ENCODE measurements around the gene TOB1. TPM values are rescaled to one million over a fixed set of nuclear protein-coding genes. Genes with fewer than 3 reads are reported as not detected.
"Not testable (repeated sequence)": the region's sequence is repeated elsewhere in the genome, so short reads cannot be mapped to it uniquely, and the experiment has no call there.

The TOB1 gene
- polyA plus RNA-seq, 1 donor from 2014 or later = 8.2 TPM

DNA sequence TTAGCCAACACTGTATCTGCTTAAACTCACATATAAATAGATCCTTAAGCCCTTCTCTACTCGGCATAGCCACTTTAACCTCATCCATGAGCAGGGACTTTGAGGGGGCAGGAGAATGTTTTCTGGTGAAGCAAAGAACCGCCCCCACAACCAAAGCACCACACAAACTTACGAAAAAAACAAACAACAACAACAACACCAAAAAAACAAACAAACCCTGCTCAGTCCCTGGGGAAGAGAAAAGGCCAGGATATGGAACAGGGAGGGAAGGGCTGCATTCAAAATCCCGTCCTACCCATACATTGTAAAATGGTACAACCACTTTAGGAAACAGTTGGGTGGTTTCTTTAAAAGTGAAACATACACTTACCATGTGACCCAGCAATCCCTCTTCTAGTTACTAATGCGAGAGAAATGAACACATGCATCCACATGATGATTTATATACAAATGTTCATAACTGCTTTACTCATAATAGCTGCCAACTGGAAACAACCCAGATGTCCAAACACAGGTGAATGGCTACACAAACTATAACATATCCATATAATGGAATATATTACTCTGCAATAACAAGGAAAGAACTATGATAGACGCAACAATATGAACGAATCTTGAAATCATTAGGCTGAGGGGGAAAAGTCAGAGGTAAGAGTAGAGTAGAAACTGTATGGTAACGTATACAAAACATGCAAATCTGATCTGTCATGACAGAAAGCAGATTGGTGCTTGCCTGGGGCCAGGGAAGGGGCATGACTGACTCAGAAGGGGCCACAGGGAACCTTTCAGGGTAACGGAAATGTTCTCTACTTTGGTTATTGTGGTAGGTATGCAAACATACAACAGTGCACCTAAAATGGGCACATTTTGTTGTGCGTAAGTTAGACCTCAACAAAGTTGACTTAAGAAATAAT, 37.7 kb upstream of the TOB1 start:
- peaks cover 5 to 14% (median 8%) of the 10 kb centered on the region in 3 donors for H3K4me1 Mint-ChIP-seq
- H3K27me3 Mint-ChIP-seq = peaks cover 5% of the 10 kb centered on the region
- H3K4me3 Mint-ChIP-seq = peak overlapping the region in 2 of 4 donors; percentile 68 to 71
- no peaks in the 10 kb centered on the region for H3K9me3 Mint-ChIP-seq
- H3K27ac Mint-ChIP-seq = peak overlapping the region in 1 of 3 donors; percentile 8
- peaks cover 1% of the 10 kb centered on the region for H3K36me3 Mint-ChIP-seq

DNA sequence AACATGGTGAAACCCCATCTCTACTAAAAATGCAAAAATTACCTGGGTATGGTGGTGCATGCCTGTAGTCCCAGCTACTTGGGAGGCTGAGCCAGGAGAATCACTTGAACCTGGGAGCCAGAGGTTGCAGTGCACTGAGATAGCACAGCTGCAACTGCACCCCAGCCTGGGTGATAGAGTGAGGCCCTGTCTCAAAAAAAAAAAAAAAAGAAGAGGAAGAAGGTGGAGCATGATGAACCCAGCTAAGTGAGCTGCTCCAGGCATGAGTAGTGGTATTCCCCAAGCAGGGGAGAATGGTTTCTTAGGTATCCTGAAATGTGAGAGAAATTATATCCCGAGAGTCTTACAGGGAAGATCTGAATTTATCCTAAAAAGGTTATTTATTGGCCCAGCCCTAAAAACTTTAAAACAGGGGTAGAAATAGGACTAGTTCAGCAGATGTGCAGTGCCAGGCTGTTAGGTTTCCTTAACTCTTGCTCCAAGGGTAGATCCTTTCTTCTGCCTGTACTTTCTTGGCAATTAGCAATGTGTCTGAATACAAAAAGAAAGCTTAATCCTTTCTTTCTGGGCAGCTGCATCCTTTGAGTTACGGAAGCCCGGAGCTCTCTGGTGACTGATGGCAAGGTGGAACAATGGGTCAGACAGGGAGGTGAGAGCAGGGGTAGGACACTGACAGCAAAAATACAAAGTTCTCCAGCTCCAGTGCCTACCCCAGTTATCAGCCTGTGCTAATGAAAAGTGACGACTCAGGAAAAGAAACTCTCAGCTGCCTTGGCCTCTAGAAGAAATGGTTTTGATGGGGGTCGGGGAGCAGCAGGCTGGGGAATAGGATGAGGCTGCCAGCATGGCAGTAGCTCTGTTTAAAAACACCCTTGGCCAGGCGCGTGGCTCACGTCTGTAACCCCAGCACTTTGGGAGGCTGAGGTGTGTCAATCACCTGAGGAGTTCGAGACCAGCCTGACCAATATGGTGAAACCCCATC, 36.5 kb upstream of the TOB1 start:
- Mint-ChIP-seq H3K27ac (peak overlapping the region in 1 of 3 donors; percentile 73), H3K4me1 (peaks cover 5 to 13% (median 8%) of the 10 kb centered on the region in 3 donors), H3K9me3 (no peaks in the 10 kb centered on the region), H3K36me3 (peaks cover 1% of the 10 kb centered on the region), H3K27me3 (peaks cover 2% of the 10 kb centered on the region), H3K4me3 (peak overlapping the region in 1 of 4 donors; percentile 68)

DNA sequence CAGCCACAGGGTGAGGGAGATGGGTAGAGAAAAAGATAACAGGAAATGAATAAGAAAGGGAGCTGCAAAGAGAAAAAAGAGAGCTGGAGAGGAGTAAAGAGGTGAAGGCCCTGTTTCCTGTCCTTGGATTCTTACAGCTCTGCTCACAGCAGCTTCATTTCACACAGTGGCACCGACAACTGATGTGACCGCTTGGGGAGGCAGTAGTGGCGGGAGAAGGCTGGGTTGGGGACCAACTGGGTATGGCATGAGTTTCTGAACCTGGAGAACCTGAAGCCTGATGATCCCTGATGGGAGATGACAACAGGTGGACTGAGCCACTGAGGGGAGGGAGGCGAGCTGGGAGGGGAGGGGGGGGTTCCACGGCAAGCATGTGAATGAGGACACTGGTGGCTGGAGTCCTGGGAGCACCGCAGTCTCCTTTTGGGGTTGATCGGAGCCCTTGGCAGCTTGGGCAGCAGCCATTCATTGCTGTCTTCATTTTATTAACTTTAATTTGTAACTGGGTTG, 34.3 kb upstream of the TOB1 start:
- peaks cover 5 to 12% (median 8%) of the 10 kb centered on the region in 3 donors for H3K4me1 Mint-ChIP-seq
- H3K4me3 Mint-ChIP-seq = no peak overlapping the region

DNA sequence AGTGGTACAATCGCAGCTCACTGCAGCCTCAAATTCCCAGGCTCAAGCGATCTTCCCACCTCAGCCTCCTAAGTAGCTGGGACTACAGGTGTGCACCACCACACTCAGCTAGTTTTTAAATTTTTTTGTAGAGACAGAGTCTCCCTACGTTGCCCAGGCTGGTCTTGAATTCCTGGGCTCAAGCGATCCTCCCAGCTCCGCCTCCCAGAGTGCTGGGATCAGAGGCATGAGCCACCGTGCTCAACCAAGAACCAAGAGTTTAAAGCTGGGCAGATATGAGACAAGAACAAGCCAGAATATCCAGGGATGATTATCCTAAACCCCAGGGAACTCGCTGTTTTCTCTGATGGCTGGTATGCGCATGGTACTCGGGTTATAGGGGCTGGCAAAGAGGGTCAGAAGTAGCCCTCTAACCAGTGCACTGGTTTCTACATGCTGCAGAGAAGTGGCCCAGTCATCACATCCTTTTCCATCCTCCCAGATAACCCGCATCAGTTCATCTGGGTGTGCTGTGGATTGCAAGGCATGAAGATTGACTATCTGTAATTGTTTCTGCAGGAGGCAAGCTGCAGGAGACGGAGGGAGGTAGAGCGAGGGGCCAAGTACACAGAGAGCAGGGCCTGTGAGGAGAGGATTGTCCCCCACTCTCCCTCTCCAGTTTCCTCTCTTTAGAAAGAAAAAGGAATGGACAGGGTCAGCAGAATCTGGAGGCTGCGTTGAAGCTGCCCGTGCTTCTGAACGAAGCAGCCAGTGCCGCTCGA, 33.6 kb upstream of the TOB1 start:
- peaks cover 3% of the 10 kb centered on the region for H3K36me3 Mint-ChIP-seq
- no peak overlapping the region for H3K27ac Mint-ChIP-seq
- H3K4me1 Mint-ChIP-seq = peaks cover 5 to 12% (median 8%) of the 10 kb centered on the region in 3 donors
- H3K27me3 Mint-ChIP-seq = peaks cover 3% of the 10 kb centered on the region
- no peaks in the 10 kb centered on the region for H3K9me3 Mint-ChIP-seq
- H3K4me3 Mint-ChIP-seq = no peak overlapping the region

More for the DNA sequence above, 34.3 kb upstream of the TOB1 start:
- H3K36me3 Mint-ChIP-seq = peaks cover 3% of the 10 kb centered on the region
- peaks cover 3% of the 10 kb centered on the region for H3K27me3 Mint-ChIP-seq
- H3K9me3 Mint-ChIP-seq = no peaks in the 10 kb centered on the region
- no peak overlapping the region for H3K27ac Mint-ChIP-seq

DNA sequence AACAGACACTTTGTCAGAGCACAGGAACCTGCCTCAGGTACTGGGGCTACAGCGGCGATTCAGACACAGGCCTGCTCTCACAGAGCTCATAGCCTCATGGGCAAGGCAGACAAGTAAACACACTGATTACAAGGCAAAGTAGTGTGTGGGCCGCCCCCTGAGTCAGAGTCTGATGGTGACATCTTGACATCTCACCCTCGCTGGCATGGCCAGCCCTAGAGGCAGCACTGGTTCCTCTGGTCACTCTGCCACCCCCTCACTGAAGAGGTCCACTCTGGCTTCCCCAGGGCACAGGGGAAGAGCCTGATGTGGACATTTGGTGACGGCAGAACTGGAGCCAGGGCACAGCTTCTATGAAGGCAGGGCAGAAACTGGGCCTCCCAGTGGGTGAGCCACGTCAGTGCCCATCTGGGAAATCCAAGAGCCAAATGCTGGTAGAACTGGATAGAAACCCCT, 32.9 kb upstream of the TOB1 start:
- H3K27ac Mint-ChIP-seq = no peak overlapping the region
- H3K36me3 Mint-ChIP-seq = peaks cover 3% of the 10 kb centered on the region
- H3K4me1 Mint-ChIP-seq = peaks cover 4 to 10% (median 5%) of the 10 kb centered on the region in 3 donors
- H3K27me3 Mint-ChIP-seq = peaks cover 3% of the 10 kb centered on the region
- H3K9me3 Mint-ChIP-seq = no peaks in the 10 kb centered on the region
- no peak overlapping the region for H3K4me3 Mint-ChIP-seq

DNA sequence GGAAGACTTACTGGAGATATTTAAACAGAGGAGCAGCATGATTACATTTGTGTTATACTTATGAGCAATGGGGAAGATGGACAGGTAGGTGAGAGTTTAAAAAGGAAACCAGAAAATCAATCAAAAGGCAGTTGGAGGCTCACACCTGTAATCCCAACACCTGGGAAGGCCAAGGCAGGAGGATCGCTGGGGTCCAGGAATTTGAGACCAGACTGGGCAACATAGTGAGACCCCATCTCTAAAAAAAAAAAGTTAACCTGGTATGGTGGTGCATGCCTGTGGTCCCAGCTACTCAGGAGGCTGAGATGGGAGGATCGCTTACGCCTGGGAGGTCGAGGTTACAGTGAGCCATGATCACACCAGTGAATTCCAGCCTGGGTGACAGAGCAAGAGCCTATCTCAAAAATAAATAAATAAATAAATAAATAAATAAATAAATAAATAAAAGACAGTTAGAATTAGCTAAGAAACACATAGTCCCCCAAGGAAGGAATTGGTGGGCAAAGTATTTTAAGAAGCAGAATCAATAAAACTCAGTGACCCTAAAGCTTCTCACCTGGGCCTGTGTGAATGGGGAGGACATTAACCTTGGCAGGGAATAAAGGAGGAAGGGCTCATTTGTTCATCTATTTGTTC, 32.3 kb upstream of the TOB1 start:
- Mint-ChIP-seq H3K9me3 (no peaks in the 10 kb centered on the region), H3K36me3 (peaks cover 3% of the 10 kb centered on the region), H3K4me3 (no peak overlapping the region), H3K27me3 (peaks cover 3% of the 10 kb centered on the region), H3K4me1 (peaks cover 0 to 4% (median 0%) of the 10 kb centered on the region in 3 donors), H3K27ac (no peak overlapping the region)

DNA sequence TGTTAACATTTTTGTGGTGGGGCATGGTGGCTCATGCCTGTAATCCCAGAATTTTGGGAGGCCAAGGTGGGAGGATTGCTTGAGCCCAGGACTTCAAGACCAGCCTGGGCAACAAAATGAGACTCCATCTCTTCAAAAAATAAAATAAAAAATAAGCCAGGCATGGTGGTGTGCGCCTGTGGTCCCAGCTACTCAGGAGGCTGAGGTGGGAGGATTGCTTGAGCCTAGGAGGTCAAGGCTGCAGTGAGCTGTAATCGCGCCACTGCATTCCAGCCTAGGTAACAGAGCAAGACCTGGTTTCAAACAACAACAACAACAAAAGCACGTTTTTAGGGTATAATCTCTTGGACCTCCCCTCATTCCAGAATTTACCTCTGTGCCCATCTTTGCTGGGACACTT, 28.4 kb upstream of the TOB1 start:
- H3K36me3 Mint-ChIP-seq, H3K4me1 Mint-ChIP-seq, H3K27ac Mint-ChIP-seq, H3K27me3 Mint-ChIP-seq, H3K9me3 Mint-ChIP-seq, H3K4me3 Mint-ChIP-seq: not testable (repeated sequence)

DNA sequence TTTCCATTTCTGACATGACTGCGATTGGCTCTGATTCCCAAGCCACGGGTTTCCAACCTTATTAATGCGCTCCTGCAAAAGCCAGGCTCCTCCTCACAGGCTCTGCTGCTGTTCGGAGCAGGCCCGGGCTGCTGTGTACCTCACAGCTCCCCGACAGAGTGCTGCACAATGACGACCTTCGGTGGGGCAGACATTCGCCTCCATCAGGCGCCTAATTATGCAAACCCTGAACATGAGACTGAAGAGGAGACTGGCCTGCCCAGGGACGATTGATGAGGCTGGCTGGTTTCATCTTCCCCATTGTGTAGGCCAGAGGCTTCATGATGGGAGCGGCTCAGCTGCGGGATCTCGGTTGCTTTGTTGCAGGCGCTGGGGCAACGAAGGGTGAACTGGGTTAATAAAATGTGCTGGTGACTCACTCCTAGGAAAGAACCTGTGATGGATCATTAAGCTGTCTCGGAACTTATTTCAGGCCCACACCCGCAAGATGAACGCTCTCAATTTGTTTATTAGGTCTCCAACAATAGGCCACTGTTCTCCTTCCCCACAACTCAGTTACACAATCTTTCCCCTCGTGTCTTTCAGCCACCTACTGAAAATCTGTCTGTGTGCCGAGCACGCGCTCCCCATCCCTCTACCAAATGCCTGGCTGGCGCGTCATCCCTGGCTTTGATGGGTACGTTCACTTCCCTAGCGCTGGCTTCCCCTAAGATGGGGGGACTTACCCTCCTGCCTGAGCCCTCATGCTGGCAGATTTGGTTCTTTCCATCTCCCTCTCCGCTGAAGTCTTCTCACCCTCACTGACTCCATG, 27.2 kb upstream of the TOB1 start:
- Mint-ChIP-seq H3K36me3 (peaks cover 4% of the 10 kb centered on the region), H3K4me1 (no peaks in the 10 kb centered on the region), H3K27ac (no peak overlapping the region), H3K4me3 (peak overlapping the region in 1 of 4 donors; percentile 17), H3K9me3 (no peaks in the 10 kb centered on the region), H3K27me3 (peaks cover 1% of the 10 kb centered on the region)

DNA sequence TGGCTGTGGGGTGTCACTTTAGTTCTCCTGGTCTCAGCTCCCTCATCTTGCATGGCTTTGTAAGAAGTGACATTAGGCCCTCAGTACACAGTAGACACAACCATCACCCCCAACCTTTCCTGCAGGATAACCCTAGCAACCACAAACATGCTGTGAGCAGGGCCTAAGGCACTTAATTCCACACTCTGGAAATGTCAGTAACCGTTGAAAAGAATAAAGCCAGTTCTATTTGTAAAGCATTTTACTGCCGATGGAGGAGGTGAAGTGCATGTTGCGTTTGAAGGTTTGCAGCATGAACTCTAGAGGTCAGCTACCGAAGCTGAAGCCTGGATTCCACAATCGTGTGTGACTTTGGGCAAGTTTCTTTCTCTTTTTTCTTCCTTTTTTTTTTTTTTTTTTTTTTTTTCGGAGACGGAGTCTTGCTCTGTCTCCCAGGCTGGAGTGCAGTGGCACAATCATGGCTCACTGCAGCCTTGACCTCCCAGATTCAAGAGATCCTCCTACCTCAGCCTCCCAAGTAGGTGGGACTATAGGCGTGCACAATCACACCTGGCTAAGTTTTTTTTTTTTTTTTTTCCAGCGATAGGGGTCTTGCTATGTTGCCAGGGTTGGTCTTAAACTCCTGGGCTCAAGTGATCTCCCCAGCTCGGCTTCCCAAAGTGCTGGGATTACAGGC, 26.1 kb upstream of the TOB1 start:
- no peaks in the 10 kb centered on the region for H3K9me3 Mint-ChIP-seq
- no peak overlapping the region for H3K27ac Mint-ChIP-seq
- no peak overlapping the region for H3K4me3 Mint-ChIP-seq
- H3K27me3 Mint-ChIP-seq = peaks cover 1% of the 10 kb centered on the region
- peaks cover 4% of the 10 kb centered on the region for H3K36me3 Mint-ChIP-seq
- H3K4me1 Mint-ChIP-seq = no peaks in the 10 kb centered on the region

DNA sequence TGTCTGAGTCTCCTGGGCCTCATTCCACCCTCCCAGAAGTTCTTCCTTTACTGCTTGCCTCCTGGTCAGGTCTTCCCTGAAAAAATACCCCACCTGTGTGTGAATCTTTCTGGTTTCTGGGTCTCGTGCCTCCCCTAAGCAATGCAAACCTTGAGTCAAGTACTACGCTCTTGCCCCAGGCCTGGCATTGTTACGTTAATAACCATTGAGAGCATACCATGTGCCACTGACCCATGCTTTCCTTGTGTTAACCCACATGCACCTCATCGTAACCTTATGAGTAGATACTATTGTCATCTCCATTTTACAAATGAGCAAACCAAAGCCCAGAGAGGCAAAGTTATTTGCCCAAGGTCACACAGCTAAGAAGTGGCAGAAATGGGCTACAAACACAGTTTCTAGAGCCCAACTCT, 25.4 kb upstream of the TOB1 start:
- Mint-ChIP-seq H3K4me3 (no peak overlapping the region), H3K27ac (no peak overlapping the region), H3K36me3 (peaks cover 4% of the 10 kb centered on the region), H3K9me3 (no peaks in the 10 kb centered on the region), H3K4me1 (no peaks in the 10 kb centered on the region), H3K27me3 (no peaks in the 10 kb centered on the region)

DNA sequence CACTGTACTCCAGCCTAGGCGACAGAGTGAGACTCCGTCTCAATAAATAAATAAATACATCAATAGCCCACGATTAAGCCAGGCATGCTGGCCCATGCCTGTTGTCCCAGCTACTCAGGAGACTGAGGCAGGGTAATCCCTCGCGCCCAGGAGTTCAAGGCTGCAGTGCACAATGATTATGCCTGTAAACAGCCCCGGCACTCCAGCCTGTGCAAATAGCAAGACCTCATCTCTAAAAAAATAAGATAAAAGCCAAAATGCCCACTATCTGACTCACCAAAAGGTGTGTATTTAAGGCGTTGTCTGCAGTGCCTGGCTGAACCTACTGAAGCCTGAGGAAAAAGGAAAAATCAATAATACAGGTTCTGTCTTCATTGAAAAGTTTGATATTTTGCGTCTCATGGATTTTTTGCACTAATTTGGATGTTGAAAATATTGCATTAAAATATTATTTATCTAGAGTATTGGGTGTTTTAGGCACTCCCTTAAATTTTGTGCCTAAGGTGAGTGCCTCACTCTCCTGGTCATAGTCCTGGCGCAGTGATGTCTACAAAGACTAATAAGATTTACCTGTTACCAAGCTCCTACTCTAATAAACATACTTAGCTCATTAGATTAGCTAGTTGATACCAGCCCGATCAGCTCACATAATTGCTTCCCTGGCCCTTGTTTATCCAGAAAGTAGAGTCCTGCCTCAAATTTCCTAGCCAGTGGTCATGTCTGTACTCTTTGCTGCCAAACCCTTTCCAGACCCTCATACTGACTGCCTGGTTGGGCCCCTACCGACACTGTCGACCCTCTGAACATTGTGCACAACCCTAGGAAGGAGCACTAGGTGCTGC, 24.7 kb upstream of the TOB1 start:
- H3K27me3 Mint-ChIP-seq = no peaks in the 10 kb centered on the region
- H3K4me1 Mint-ChIP-seq = no peaks in the 10 kb centered on the region
- H3K9me3 Mint-ChIP-seq = no peaks in the 10 kb centered on the region
- H3K4me3 Mint-ChIP-seq = no peak overlapping the region
- peaks cover 4% of the 10 kb centered on the region for H3K36me3 Mint-ChIP-seq
- no peak overlapping the region for H3K27ac Mint-ChIP-seq

DNA sequence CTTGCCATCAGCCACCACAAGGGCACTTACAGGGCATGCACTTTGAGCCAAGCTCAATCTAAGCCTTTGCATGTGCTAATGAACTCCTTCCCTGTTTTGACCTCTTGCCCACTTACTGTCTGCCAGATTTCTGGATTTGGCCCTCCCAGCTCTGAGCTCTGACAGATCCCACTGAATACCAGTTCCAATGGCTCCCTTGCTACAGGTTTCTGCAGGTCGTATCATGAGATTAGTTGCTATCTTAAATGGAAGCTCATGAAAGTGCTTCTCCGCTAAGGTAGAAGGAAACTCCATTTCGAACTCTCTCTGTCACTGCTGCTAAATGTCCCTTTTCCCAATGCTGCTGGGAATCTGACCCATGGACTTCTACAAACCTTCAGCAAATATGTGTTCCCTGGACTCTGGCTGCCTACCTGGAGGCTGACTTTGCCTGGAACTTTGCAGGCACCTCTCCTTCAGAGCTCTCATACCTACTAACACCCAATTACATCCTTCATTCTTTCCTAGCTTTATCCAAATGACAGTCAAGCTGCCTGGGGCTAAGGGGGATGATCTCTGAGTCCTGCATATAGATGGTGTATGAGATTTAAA, 23.5 kb upstream of the TOB1 start:
- Mint-ChIP-seq H3K4me3 (no peak overlapping the region), H3K9me3 (no peaks in the 10 kb centered on the region), H3K27me3 (no peaks in the 10 kb centered on the region), H3K36me3 (peaks cover 4% of the 10 kb centered on the region), H3K4me1 (no peaks in the 10 kb centered on the region), H3K27ac (peak overlapping the region in 1 of 3 donors; percentile 8)

Measured in IgD-negative memory B cell (primary cell).